Epithelial cell of alveolus of lung (primary cell): ENCODE results near the gene MGAT2. TPM values are rescaled to one million over a fixed set of nuclear protein-coding genes. Genes with fewer than 3 reads are reported as not detected.

ENCODE experiments used
- total RNA-seq: library from RNA; depleted of rRNA; stranded (reverse); fragments of >200 nt; gene quantifications from 2 replicates; pipeline ENCODE4 v1.2.1, GENCODE V29; 2015

Gene MGAT2
- total RNA-seq: 33.8 and 78.5 TPM in 2 replicates

GRCh38 chr14:49620182-49621113 is at the start of gene MGAT2, which contains the start of gene RPL36AL:
Gene MGAT2, plus strand, starts transcription at chr14:49620799. Its CDS starts 470 bp downstream, at chr14:49621269.
Gene RPL36AL, minus strand, starts transcription at chr14:49620626. Its CDS starts 1,522 bp downstream, at chr14:49619104.

DNA sequence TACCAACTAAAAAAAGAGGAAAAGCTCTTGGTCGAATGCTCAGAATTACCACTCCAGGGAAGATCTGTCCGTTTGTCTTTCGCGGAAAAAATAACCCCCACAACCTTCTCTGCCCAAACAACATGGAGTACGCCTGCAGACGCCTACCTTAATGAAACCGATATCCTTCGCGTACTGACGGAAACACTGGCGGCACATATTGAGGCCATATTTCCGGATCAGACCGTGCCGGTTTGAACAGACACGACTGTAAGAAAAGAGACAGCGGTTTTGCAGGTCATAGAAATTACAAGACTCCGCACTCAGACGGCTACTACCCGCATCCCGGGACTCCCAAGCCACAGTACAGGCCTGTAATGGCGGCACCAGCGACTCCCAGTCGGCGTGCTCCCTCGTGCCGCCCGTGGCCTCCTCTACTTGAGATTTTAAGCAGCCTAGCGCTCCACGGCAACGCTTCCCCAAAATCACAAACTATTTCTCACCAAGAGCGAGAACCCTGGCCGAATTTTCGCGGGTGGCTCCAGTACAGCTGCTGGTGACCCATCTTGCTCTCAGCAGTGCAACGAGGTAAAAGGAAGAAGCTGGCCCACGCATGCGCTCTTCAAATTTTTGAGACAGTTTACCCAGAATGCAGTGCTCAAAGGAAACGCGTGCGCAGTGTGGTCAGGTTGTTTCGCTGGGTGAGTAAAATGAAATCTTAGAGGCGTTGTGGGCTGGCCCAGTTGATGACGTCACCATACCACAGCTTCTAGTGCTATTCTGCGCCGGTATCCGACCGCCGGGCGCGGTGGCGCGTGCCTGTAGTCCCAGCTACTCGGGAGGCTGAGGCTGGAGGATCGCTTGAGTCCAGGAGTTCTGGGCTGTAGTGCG is 34.6 kb upstream of the MGAT2 start, which contains the start of gene RPS29:
RPS29 (minus strand) TSS at position 578 of the 870 bp plus-strand sequence; CDS start at position 544, 34 bp downstream.

GRCh38 chr14:49598485-49599300 is 21.9 kb upstream of the MGAT2 start, which contains the start of gene LRR1:
Gene LRR1, plus strand, starts transcription at chr14:49598940. Its CDS starts 81 bp downstream, at chr14:49599021.

DNA sequence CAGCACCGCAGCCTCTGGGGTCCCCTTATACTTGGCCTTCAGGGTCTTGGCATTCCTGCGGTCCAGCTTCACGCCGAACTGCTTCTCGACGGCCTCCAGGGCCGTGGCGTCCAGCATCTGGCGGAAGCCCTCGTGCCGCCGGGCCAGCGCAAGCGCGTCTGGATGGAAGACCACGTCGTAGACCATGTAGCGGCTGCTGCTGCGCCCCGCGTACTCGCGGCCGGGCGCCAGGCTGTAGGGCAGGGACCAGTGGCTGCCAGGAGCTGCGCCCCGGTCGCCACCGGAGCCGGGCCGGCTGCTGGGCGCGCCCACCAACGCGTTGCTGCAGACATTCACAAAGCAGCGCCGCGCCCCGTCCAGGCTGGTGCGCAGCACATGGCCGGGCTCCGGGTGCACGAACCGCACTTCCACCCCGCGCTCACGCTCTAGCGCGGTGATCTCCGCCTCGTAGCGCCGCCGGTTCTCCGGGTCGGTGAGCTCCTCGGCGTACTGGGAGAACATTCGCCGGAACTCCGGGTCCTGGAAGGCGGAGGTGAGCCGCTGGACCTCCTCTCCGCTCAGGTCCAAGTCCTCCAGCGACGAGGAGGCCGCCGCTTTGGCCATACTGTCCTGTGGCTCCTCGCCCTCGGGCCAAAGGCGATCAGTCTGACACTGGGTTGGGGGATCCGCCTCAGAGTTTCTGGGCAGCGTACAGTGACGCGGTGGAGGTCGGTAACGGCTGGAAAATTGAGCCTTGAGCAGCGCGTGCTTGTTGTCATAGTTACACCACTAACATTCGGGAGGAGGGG is 14.1 kb downstream of the MGAT2 start, which contains the start of gene DNAAF2:
DNAAF2 (minus strand) TSS at position 698 of the 788 bp plus-strand sequence; CDS start at position 603, 95 bp downstream.

Other genes with a start within 250 kb of the MGAT2 start
- 8,490 and 21,435 TPM in 2 replicates for gene RPS29, start 34.4 kb upstream of the MGAT2 start, total RNA-seq
- 12.5 and 20.6 TPM in 2 replicates for gene LRR1, start 21.9 kb upstream of the MGAT2 start, total RNA-seq
- 205 and 208 TPM in 2 replicates for gene RPL36AL, start 173 bp upstream of the MGAT2 start, total RNA-seq
- 5.5 and 10.6 TPM in 2 replicates for gene DNAAF2, start 14.4 kb downstream of the MGAT2 start, total RNA-seq
- 3.9 and 25.7 TPM in 2 replicates for gene POLE2, start 67.4 kb downstream of the MGAT2 start, total RNA-seq
- gene KLHDC1, start 72.3 kb downstream of the MGAT2 start, total RNA-seq: 0.65 and 2.2 TPM in 2 replicates
- gene KLHDC2, start 147.4 kb downstream of the MGAT2 start, total RNA-seq: 34.3 and 42.9 TPM in 2 replicates
- 15.9 and 23.5 TPM in 2 replicates for gene NEMF, start 232.0 kb downstream of the MGAT2 start, total RNA-seq